Astrocyte of the spinal cord (primary cell): ENCODE results near the gene INPP5F.
A peak's percentile ranks its signal among the peaks of the same experiment; 100 is the strongest.

Experiments used
- DNase-seq: peaks from one replicate; pipeline ENCODE4 v3.0.0; 2011; ENCODE audit warnings: low read depth, low spot score
- H3K4me3 ChIP-seq: 2 replicates; pipeline ENCODE4 v1.5.1; 2011; ENCODE audit warnings: low read depth, mild to moderate bottlenecking, low read length, moderate library complexity
- CTCF ChIP-seq: IDR thresholded peaks from 2 replicates; pipeline ENCODE4 v1.5.1; 2012; ENCODE audit warnings: low read depth, mild to moderate bottlenecking, low read length, inconsistent platforms
- in situ Hi-C: cut with HindIII; loops from 2 replicates; pipeline ENCODE4 v1.10.0; 2017; ENCODE audit warnings: low sequenced_read_pairs

Gene INPP5F

GRCh38 chr10:119871881-119872609 is 146.2 kb downstream of the INPP5F start:
- TF ChIP-seq CTCF, result no peak
- no peak for DNase-seq
- in situ Hi-C loops, result no loop called here
- peak overlapping the region; percentile 78 for H3K4me3 ChIP-seq

- DNase-seq, result no peak
- in situ Hi-C loops, result no loop called here
- H3K4me3 ChIP-seq, result peak within 1 kb of the TSS; percentile 78
- no peak for TF ChIP-seq CTCF
Observed at GRCh38 chr10:119872610-119872859, 146.7 kb downstream of the INPP5F start, which contains the start of gene MCMBP. Gene MCMBP, minus strand, starts transcription at chr10:119872843. Its CDS starts 259 bp downstream, at chr10:119872584.

GRCh38 chr10:119872860-119873681 is 147.2 kb downstream of the INPP5F start:
- H3K4me3 ChIP-seq, result peak overlapping the region; percentile 78
- no peak for TF ChIP-seq CTCF
- in situ Hi-C loops, result no loop called here
- peak; percentile 82 for DNase-seq

- in situ Hi-C loops, result no loop called here
- H3K4me3 ChIP-seq, result no peak overlapping the region
- no peak for TF ChIP-seq CTCF
- DNase-seq, result no peak
Observed at GRCh38 chr10:119878524-119878923, 152.7 kb downstream of the INPP5F start.
